ENCODE results near the gene ZNF683.

- TF ChIP-seq CTCF (IDR thresholded peaks at IDR 0.05; ENCODE audit: poor library complexity, severe bottlenecking), result no peak
- TF ChIP-seq EZH2 (IDR thresholded peaks at IDR 0.05; ENCODE audit: borderline replicate concordance, insufficient read depth, low read length, poor library complexity, severe bottlenecking), result no peak
- TF ChIP-seq POLR2AphosphoS5 (IDR thresholded peaks at IDR 0.05), result no peak
- TF ChIP-seq RAD21 (conservative IDR thresholded peaks at IDR 0.05), result no peak
- TF ChIP-seq REST (IDR thresholded peaks at IDR 0.05; ENCODE audit: borderline replicate concordance), result no peak
- TF ChIP-seq SMC3 (conservative IDR thresholded peaks at IDR 0.05; ENCODE audit: poor library complexity), result no peak
- TF ChIP-seq EP300 (conservative IDR thresholded peaks at IDR 0.05; ENCODE audit: poor library complexity, severe bottlenecking), result no peak
Measured at GRCh38 chr1:26320896-26321295, 51.7 kb downstream of the ZNF683 start.

Measured in neural cell (in vitro differentiated cells).